ENCODE measurements around the gene EML5. TPM values are rescaled to one million over a fixed set of nuclear protein-coding genes. Genes with fewer than 3 reads are reported as not detected.

Gene EML5
- total RNA-seq, 1 experiment from 2014 or later = 0.06 TPM

GRCh38 chr14:88604212-88604611 is 188.5 kb downstream of the EML5 start:
- H3K27ac ChIP-seq = no peak overlapping the region
- H3K9me3 ChIP-seq (replicated peaks) = no peaks in the 10 kb centered on the region
- no peaks in the 10 kb centered on the region for H3K4me1 ChIP-seq
- peaks cover 64% of the 10 kb centered on the region for H3K36me3 ChIP-seq
- H3K27me3 ChIP-seq = no peaks in the 10 kb centered on the region
- no peak overlapping the region for H3K4me3 ChIP-seq
- DNase-seq = no peak

DNA sequence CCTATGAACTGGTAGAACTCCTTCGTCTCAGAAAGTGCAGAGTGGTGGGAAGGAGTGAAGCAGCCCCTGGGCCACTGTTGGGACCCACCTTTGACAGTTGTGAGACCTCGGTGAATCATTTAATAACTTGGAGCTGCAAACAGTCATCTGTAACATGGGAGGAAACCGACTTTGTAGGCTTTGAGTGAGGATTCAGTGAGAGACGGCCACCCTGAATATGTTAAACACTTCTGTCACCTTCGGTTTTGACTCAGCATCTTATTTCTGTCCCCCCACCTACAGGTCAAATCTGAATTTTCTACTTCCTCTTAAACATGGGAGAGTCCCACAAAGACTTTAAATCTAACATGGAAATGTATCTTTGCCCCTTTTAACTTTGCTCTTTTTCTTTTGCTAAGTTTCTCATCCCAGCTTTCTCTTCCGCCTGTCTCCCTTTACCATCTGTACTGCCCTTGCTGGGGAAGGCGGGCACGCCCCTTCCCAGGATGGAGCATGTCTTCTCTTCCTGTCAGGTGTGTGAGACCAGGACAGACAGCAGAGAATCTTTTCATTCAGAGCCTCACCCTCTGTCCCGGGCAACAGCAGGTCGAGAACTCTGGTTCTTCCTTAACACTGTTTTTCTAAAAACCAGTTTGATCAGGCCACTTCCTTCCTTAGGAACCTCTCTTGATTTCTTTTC is 192.9 kb downstream of the EML5 start:
- peaks cover 63% of the 10 kb centered on the region for H3K36me3 ChIP-seq
- H3K27ac ChIP-seq = no peak overlapping the region
- no peaks in the 10 kb centered on the region for H3K27me3 ChIP-seq
- H3K9me3 ChIP-seq (replicated peaks) = no peaks in the 10 kb centered on the region
- H3K4me3 ChIP-seq = no peak overlapping the region
- DNase-seq = no peak
- H3K4me1 ChIP-seq = no peaks in the 10 kb centered on the region

DNA sequence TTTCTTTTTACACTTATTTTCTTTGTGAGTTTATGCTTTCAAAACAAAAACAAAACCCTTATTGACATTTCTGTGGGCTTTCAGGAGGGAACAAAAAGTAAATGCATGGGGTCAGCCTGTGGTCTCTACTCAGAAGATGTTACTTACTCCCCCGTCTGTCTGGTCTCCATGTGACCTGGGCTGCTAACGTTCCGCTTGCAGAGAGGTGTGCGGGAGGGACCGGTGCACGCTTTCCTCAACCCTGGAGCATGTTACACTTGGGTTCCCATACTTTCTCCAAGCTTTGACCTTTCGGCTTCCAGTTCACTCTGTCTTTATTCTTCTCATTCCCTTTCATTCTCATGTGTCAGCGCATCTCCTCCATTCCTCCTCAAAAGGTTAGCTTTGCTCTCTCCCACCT is 193.4 kb downstream of the EML5 start:
- H3K4me1 ChIP-seq = no peaks in the 10 kb centered on the region
- H3K27me3 ChIP-seq = no peaks in the 10 kb centered on the region
- H3K36me3 ChIP-seq = peaks cover 65% of the 10 kb centered on the region
- H3K9me3 ChIP-seq (replicated peaks) = no peaks in the 10 kb centered on the region
- H3K27ac ChIP-seq = no peak overlapping the region
- H3K4me3 ChIP-seq = no peak overlapping the region
- no peak for DNase-seq

GRCh38 chr14:88598097-88598675 is 194.6 kb downstream of the EML5 start:
- no peaks in the 10 kb centered on the region for H3K4me1 ChIP-seq
- peaks cover 64% of the 10 kb centered on the region for H3K36me3 ChIP-seq

DNA sequence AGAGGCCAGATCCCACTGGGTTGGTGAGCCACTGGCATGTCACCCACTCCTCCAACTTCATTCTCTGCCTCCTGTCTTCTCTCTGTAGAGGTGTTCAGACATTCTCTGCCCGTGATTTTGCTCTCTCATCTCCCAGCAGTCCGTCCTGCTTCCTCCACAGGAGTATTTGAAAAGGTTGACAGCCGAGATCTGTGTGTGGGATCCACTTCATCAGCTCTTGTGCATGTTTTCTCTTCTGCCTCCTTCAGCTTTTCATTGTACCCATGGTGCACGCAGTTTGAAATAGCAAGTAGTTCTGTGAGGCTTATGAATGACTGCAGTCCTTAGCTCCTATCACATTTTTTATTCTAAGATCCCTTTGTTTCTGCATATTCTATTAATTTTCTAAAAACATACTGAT is 195.2 kb downstream of the EML5 start:
- no peak for DNase-seq
- Histone ChIP-seq H3K36me3 (peaks cover 63% of the 10 kb centered on the region), H3K27me3 (no peaks in the 10 kb centered on the region), H3K4me3 (no peak overlapping the region), H3K9me3 (replicated peaks) (no peaks in the 10 kb centered on the region), H3K27ac (no peak overlapping the region), H3K4me1 (no peaks in the 10 kb centered on the region)

More at GRCh38 chr14:88598097-88598675, 194.6 kb downstream of the EML5 start:
- Histone ChIP-seq H3K4me3 (no peak overlapping the region), H3K9me3 (replicated peaks) (no peaks in the 10 kb centered on the region), H3K27me3 (no peaks in the 10 kb centered on the region), H3K27ac (no peak overlapping the region)
- no peak for DNase-seq

DNA sequence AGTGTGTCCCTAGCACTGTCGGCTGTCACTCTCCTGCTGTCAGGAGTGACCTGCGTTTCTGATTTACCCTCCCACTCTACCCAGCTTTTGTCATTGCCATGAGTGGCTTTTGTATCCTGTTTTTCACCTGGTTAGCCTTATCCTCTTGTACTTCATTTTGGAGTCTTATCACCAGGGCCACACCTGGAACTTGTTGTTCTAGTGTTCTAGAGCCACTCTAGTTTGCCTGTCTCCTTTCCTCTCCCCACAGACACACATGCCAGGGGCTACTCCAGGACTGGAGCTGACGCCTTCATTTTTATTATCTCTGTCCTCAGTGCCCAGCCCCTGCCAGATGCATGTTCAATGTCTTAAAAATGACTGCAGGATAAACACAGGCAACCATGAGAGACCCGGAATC is 195.7 kb downstream of the EML5 start:
- Histone ChIP-seq H3K27ac (no peak overlapping the region), H3K27me3 (no peaks in the 10 kb centered on the region), H3K4me3 (no peak overlapping the region), H3K9me3 (replicated peaks) (no peaks in the 10 kb centered on the region), H3K4me1 (no peaks in the 10 kb centered on the region), H3K36me3 (peaks cover 57% of the 10 kb centered on the region)
- DNase-seq = no peak

GRCh38 chr14:88592031-88592430 is 200.7 kb downstream of the EML5 start:
- H3K4me3 ChIP-seq = no peak overlapping the region
- H3K36me3 ChIP-seq = peaks cover 47% of the 10 kb centered on the region
- no peak for DNase-seq
- H3K9me3 ChIP-seq (replicated peaks) = no peaks in the 10 kb centered on the region
- H3K27ac ChIP-seq = no peak overlapping the region
- no peaks in the 10 kb centered on the region for H3K4me1 ChIP-seq
- H3K27me3 ChIP-seq = no peaks in the 10 kb centered on the region

- Histone ChIP-seq H3K27ac (no peak overlapping the region), H3K4me3 (no peak overlapping the region), H3K4me1 (no peaks in the 10 kb centered on the region), H3K36me3 (peaks cover 54% of the 10 kb centered on the region), H3K9me3 (replicated peaks) (no peaks in the 10 kb centered on the region), H3K27me3 (no peaks in the 10 kb centered on the region)
- no peak for DNase-seq
Measured at GRCh38 chr14:88590173-88590572, 202.6 kb downstream of the EML5 start.

DNA sequence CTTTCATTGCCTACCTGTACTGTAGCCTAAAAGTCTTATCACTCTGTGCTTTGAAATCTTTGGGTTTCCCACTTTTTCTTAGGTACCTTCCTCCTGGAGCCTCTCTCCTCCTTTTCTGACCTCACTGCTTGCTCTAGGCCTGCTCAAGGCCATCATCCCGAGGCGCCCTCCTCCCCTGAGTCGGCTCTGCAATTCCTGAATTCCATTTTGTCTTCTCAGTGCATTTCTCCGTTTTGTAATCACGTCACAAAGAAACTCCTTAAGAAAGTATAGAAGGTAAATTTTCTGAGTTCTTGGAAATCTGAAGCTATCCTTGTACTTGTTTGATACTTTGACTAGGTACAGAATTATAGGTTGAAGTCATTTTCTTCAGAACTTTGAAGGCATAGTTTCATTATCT is 204.7 kb downstream of the EML5 start:
- no peaks in the 10 kb centered on the region for H3K4me1 ChIP-seq
- no peak overlapping the region for H3K4me3 ChIP-seq
- no peaks in the 10 kb centered on the region for H3K27me3 ChIP-seq
- H3K36me3 ChIP-seq = peaks cover 54% of the 10 kb centered on the region
- no peaks in the 10 kb centered on the region for H3K9me3 ChIP-seq (replicated peaks)
- no peak overlapping the region for H3K27ac ChIP-seq
- no peak for DNase-seq

DNA sequence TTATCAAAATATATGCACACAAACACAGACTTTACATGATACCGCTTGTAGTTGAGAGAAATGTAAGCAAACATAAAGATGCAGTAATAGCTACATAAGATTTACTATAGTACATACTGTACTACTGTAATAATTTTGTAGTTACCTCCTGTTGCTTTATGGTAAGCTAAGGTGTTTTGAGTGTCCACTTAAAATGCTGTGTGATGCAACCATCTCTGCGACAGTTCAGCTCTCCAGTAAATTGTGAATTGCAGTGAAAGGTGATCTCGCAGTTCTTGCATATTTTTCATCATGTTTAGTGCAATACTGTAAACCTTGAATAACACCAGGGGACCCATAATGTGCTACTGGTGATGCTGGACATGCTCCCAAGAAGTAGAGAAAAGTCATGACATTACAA is 208.3 kb downstream of the EML5 start:
- Histone ChIP-seq H3K36me3 (peaks cover 75% of the 10 kb centered on the region), H3K4me3 (no peak overlapping the region), H3K27ac (no peak overlapping the region), H3K4me1 (no peaks in the 10 kb centered on the region), H3K27me3 (no peaks in the 10 kb centered on the region), H3K9me3 (replicated peaks) (no peaks in the 10 kb centered on the region)
- no peak for DNase-seq

GRCh38 chr14:88576222-88576621 is 216.5 kb downstream of the EML5 start:
- DNase-seq = no peak

DNA sequence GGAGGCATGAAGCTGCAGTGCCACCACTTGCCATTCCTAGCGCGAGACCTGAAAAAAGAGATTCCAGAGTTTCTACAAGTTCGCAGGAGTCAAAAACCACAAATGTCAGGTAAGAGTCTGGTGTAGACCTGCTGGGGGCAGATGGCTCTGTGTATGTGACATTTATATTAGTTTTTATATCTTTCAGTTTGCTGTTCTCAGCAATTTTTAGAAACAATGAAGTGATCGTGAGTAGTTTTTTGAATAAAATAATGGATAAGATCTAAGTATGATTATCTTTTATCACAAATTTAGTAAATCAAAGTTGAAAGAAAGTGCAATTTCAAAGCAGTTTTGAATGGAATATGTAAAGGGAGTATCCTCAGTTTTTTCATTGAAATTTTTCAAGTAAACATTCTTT is 220.6 kb downstream of the EML5 start:
- H3K9me3 ChIP-seq (replicated peaks) = no peaks in the 10 kb centered on the region
- H3K4me1 ChIP-seq = no peaks in the 10 kb centered on the region
- H3K36me3 ChIP-seq = peaks cover 87% of the 10 kb centered on the region
- no peak overlapping the region for H3K27ac ChIP-seq
- no peak overlapping the region for H3K4me3 ChIP-seq
- no peak for DNase-seq
- no peaks in the 10 kb centered on the region for H3K27me3 ChIP-seq

More at GRCh38 chr14:88576222-88576621, 216.5 kb downstream of the EML5 start:
- no peak overlapping the region for H3K4me3 ChIP-seq
- H3K36me3 ChIP-seq = peaks cover 91% of the 10 kb centered on the region
- no peaks in the 10 kb centered on the region for H3K9me3 ChIP-seq (replicated peaks)
- H3K4me1 ChIP-seq = no peaks in the 10 kb centered on the region
- H3K27me3 ChIP-seq = no peaks in the 10 kb centered on the region
- H3K27ac ChIP-seq = no peak overlapping the region

DNA sequence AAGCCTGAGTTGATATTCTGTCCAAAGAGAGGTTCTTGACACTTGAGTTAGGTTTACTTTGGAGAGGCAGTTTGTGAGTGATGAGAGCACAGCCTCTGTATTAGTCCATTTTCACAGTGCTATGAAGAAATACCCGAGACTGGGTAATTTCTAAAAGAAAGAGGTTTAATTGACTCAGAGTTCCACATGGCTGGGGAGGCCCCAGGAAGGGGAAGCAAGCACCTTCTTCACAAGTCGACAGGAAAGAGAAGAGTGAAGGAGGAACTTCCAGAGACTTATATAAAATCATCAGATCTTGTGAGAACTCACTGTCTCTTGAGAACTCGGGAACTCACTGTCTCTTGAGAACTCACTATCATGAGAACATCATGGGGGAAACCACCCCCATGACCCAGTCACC is 224.6 kb downstream of the EML5 start:
- Histone ChIP-seq H3K27ac (no peak overlapping the region), H3K4me3 (no peak overlapping the region), H3K9me3 (replicated peaks) (no peaks in the 10 kb centered on the region), H3K36me3 (peaks cover 64% of the 10 kb centered on the region), H3K4me1 (peaks cover 4% of the 10 kb centered on the region), H3K27me3 (no peaks in the 10 kb centered on the region)
- DNase-seq = no peak

DNA sequence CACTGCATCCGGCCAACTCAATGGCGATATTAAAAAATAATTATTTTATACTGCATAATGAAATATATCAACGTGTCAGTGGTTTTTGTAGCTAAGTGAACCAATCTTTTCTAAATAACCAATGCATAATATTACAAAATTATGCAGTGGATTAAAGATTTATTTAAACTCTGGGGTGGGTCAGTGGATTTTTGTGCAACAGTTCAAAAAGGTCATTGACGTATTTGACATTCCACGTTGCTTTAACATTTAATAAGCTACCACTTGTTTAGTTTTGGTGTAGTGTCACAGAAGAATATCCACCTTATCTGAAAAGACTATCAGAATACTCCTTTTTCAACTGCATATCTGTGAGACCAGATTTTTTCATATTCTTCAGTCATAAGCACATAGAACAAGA is 227.3 kb downstream of the EML5 start:
- H3K27ac ChIP-seq = no peak overlapping the region
- peaks cover 4% of the 10 kb centered on the region for H3K4me1 ChIP-seq
- no peaks in the 10 kb centered on the region for H3K9me3 ChIP-seq (replicated peaks)
- no peaks in the 10 kb centered on the region for H3K27me3 ChIP-seq
- H3K4me3 ChIP-seq = no peak overlapping the region
- no peak for DNase-seq
- H3K36me3 ChIP-seq = peaks cover 37% of the 10 kb centered on the region

DNA sequence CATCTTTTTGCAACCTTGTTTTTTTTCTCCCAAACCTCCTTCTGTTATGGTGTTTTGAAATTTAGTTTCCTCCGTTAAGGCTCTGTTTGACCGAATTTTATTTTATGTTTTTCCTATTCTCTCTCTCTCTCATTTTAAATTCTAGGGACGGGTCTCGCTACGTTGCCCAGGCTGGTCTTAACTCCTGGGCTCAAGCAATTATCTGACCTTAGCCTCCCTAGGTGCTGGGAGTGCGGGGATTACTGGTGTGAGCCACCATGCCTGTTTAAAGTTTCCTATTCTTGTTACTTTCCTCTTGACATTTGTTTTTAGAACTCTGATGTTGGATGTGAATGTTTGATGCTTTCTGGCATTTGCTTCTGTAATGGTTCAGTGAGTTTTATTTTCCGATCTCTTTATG is 228.9 kb downstream of the EML5 start:
- H3K27ac ChIP-seq = no peak overlapping the region
- DNase-seq = no peak

More for the DNA sequence above, 228.9 kb downstream of the EML5 start:
- Histone ChIP-seq H3K4me3 (peak overlapping the region; percentile 89), H3K27me3 (no peaks in the 10 kb centered on the region), H3K4me1 (peaks cover 4% of the 10 kb centered on the region), H3K36me3 (peaks cover 26% of the 10 kb centered on the region), H3K9me3 (replicated peaks) (no peaks in the 10 kb centered on the region)

Measured in SJCRH30 (cell line).